Effector memory CD4-positive, alpha-beta T cell (primary cell): ENCODE measurements around the gene DQX1.

ENCODE experiments used
- DNase-seq, 3 donors: peaks; one replicate each; pipeline ENCODE4 v3.0.0-alpha.2; 2020
- H3K27ac ChIP-seq: 2 replicates; pipeline ENCODE4 v1.7.0; 2013; ENCODE audit warnings: mild to moderate bottlenecking, low read length, moderate library complexity; ENCODE audit not compliant: insufficient read depth, poor library complexity, severe bottlenecking
- H3K27me3 ChIP-seq: replicated peaks from 2 replicates; pipeline ENCODE4 v1.7.0; 2013; ENCODE audit warnings: mild to moderate bottlenecking, low read length; ENCODE audit not compliant: insufficient read depth, control insufficient read depth, poor library complexity, severe bottlenecking
- H3K36me3 ChIP-seq: 2 replicates; pipeline ENCODE4 v1.7.0; 2013; ENCODE audit warnings: mild to moderate bottlenecking, low read length, moderate library complexity; ENCODE audit not compliant: control insufficient read depth, insufficient read depth
- H3K4me1 ChIP-seq: 2 replicates; pipeline ENCODE4 v1.7.0; 2013; ENCODE audit warnings: low read length, mild to moderate bottlenecking; ENCODE audit not compliant: control insufficient read depth, insufficient read depth, poor library complexity, severe bottlenecking
- H3K4me3 ChIP-seq: 2 replicates; pipeline ENCODE4 v1.7.0; 2013; ENCODE audit warnings: low read length, low read depth, mild to moderate bottlenecking; ENCODE audit not compliant: insufficient read depth, poor library complexity, severe bottlenecking
- H3K9me3 ChIP-seq: 2 replicates; pipeline ENCODE4 v1.7.0; 2013; ENCODE audit warnings: mild to moderate bottlenecking, low read length, moderate library complexity; ENCODE audit not compliant: control insufficient read depth

Gene DQX1

GRCh38 chr2:74502720-74503505, 23.1 kb downstream of the DQX1 start:
- Histone ChIP-seq H3K27ac (no peak overlapping the region), H3K4me1 (peaks cover 44% of the 10 kb centered on the region), H3K9me3 (no peaks in the 10 kb centered on the region), H3K36me3 (peaks cover 15% of the 10 kb centered on the region), H3K27me3 (peaks cover 54% of the 10 kb centered on the region), H3K4me3 (peak overlapping the region; percentile 49)
- no peak for DNase-seq

- no peak overlapping the region for H3K27ac ChIP-seq
- H3K9me3 ChIP-seq = no peaks in the 10 kb centered on the region
- H3K4me1 ChIP-seq = peaks cover 47% of the 10 kb centered on the region
- peaks cover 54% of the 10 kb centered on the region for H3K27me3 ChIP-seq
- peak overlapping the region; percentile 49 for H3K4me3 ChIP-seq
- peaks cover 15% of the 10 kb centered on the region for H3K36me3 ChIP-seq
- DNase-seq = no peak
Observed at GRCh38 chr2:74502147-74502719, 23.8 kb downstream of the DQX1 start.

GRCh38 chr2:74501335-74502071, 24.5 kb downstream of the DQX1 start:
- no peak for DNase-seq
- Histone ChIP-seq H3K4me1 (peaks cover 40% of the 10 kb centered on the region), H3K27me3 (peaks cover 54% of the 10 kb centered on the region)

GRCh38 chr2:74500578-74500946, 25.5 kb downstream of the DQX1 start:
- Histone ChIP-seq H3K9me3 (no peaks in the 10 kb centered on the region), H3K27ac (no peak overlapping the region), H3K27me3 (peaks cover 54% of the 10 kb centered on the region), H3K36me3 (peaks cover 9% of the 10 kb centered on the region), H3K4me3 (no peak overlapping the region), H3K4me1 (peaks cover 37% of the 10 kb centered on the region)
- no peak for DNase-seq

More at GRCh38 chr2:74501335-74502071, 24.5 kb downstream of the DQX1 start:
- no peak overlapping the region for H3K4me3 ChIP-seq
- H3K9me3 ChIP-seq = no peaks in the 10 kb centered on the region
- H3K36me3 ChIP-seq = peaks cover 15% of the 10 kb centered on the region
- no peak overlapping the region for H3K27ac ChIP-seq

GRCh38 chr2:74499940-74500577, 26.0 kb downstream of the DQX1 start:
- peaks cover 37% of the 10 kb centered on the region for H3K4me1 ChIP-seq
- no peak overlapping the region for H3K4me3 ChIP-seq
- no peak overlapping the region for H3K27ac ChIP-seq
- H3K9me3 ChIP-seq = no peaks in the 10 kb centered on the region
- peaks cover 54% of the 10 kb centered on the region for H3K27me3 ChIP-seq
- peaks cover 4% of the 10 kb centered on the region for H3K36me3 ChIP-seq
- no peak for DNase-seq

GRCh38 chr2:74499267-74499939, 26.6 kb downstream of the DQX1 start, which contains the start of gene LBX2:
Gene LBX2 (minus strand): TSS chr2:74499603. CDS start chr2:74499537, 66 bp downstream.
- no peak for DNase-seq
- Histone ChIP-seq H3K9me3 (no peaks in the 10 kb centered on the region), H3K4me1 (peaks cover 37% of the 10 kb centered on the region), H3K27ac (no peak within 1 kb of the TSS), H3K36me3 (no peaks in the 10 kb centered on the region), H3K27me3 (peaks cover 54% of the 10 kb centered on the region), H3K4me3 (peak within 1 kb of the TSS; percentile 66)

GRCh38 chr2:74498500-74499266, 27.3 kb downstream of the DQX1 start:
- DNase-seq = no peak
- Histone ChIP-seq H3K9me3 (no peaks in the 10 kb centered on the region), H3K27ac (no peak overlapping the region), H3K4me1 (peaks cover 37% of the 10 kb centered on the region), H3K27me3 (peaks cover 49% of the 10 kb centered on the region), H3K36me3 (peaks cover 1% of the 10 kb centered on the region), H3K4me3 (peak overlapping the region; percentile 66)

GRCh38 chr2:74497777-74498499, 28.1 kb downstream of the DQX1 start:
- H3K27me3 ChIP-seq = peaks cover 42% of the 10 kb centered on the region
- H3K36me3 ChIP-seq = peaks cover 8% of the 10 kb centered on the region
- no peak overlapping the region for H3K27ac ChIP-seq
- H3K4me3 ChIP-seq = peak overlapping the region; percentile 66
- H3K4me1 ChIP-seq = peaks cover 29% of the 10 kb centered on the region
- no peaks in the 10 kb centered on the region for H3K9me3 ChIP-seq
- no peak for DNase-seq
